Left forelimb (tissue), 1 donor: Measurements from ENCODE around the gene SMYD3.
"Not testable (repeated sequence)": the region's sequence is repeated elsewhere in the genome, so short reads cannot be mapped to it uniquely, and the experiment has no call there.

Experiments used
- DNase-seq: peaks from one replicate; pipeline ENCODE4 v3.0.0-alpha.2; 2018; ENCODE audit warnings: low spot score

SMYD3 gene

DNA sequence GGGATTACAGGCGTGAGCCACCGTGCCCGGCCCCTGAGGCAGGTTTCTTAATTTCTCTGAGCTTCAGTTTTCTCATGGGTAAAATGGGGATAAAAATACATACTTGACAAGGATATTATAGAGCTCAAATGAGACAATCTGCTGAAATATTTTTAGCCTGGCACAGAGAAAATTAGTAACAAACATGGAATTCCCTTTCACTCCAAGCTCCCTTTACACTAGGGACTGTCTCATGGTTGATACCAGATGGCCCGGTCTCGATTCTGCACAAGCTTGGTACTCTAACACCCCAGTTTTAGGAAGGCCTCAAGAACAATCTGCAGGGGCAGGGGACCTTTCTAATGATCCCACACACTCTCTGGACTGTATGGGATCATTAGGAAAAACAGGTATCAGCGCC, 671.7 kb downstream of the SMYD3 start:
- DNase-seq = no peak

DNA sequence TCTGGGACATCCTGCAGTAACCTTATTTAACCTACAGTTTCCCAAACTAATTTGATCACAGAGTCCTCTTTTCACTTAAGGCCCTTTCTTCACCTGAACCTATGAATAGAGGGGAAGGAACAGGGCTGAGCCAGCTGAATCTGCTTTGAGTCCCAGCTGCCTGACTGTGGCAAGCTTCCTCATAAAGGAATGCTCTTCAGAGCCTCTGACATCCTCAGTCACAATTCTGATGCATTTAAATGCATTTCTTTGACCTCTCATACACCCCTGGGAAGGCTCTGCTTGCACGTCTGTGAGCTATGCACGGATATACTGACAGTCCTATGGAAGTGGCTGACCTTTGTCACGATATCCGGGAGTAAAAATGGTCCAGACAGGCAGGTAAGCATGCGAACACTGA, 673.1 kb downstream of the SMYD3 start:
- DNase-seq = no peak

DNA sequence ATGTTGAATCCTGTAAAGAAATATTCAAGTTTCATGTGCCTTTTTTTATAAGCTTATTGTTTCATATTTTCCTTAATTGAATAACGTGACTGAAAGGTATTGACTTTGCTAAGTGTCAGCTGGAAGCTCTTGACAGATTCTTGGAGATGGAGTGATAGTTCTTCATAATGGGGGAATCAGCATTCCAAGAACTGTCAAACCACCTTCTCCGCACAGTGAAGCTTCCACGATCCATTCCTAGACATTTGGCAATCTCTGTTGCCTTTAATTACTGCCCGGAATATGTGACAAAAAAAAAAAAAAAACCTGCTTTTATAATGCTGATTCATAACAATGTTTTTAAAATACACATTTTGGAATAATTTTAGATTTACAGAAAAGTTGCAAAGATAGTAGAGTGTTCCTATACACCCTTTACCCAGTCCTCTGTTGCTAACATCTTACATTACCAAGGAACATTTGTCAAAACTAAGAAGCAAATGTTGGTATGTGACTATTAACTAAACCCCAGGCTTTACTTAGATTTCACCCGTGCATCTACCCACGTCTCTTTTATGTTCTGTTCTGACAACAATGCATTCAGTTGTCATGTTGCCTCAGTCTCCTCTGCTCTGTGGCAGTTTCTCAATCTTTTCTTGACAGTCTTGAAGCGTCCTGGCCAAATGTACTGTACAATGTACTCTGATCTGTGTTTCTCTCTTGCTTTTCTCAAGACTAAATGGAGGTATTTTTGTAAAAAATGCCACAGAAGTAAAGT, 674.1 kb downstream of the SMYD3 start:
- no peak for DNase-seq

DNA sequence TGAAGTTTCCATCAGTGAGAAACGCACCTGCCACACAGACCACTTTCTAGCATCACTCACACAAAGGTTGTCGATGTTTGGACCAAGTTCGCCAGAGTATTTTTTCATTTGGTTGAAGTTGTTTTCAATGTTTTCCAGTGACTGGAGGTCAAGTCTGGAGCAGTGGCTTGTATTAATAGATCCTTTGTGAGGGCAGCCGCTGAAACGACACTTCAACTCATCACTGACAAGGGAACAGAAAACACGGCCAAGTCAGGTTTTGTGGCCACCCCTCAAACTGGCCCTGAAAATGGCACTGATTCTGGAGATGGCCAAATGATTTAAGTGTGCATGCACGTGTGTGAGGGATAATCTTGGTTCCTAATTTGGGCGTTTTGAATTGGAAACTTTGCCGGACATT, 675.6 kb downstream of the SMYD3 start:
- no peak for DNase-seq

DNA sequence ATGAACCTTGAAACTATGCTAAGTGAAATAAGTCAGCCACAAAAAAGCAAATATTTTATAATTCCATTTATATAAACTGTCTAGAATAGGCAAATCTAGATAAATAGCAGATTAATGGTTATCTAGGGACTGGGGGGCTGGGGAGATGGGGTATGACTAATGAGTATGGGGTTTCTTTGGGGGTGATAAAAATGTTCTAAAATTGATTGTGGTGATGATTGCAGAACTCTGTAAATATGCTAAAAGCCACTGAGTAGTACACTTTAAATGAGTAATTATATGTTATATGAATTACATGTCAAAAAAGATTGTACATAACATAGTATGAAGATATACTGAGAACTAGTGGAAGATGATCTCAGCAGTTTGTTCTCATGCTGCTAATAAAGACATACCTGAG, 677.3 kb downstream of the SMYD3 start:
- DNase-seq = no peak

DNA sequence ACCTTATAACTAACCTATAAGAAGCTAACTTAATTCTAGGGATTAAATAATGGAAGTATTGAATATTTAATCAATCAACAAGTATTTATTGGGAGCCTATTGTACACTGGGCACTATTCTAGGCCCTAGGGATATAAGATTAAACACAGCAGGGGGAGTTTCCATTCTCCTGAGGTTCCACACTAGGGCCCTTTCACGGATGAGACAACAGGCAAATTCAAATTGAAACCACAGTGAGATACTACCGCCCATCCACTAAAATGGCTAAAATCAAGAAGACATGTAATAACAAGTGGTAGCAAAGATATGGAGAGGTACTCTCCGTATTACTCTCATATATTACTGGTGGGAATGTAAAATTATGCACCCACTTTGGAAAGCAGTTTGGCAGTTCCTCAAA, 677.9 kb downstream of the SMYD3 start:
- no peak for DNase-seq

DNA sequence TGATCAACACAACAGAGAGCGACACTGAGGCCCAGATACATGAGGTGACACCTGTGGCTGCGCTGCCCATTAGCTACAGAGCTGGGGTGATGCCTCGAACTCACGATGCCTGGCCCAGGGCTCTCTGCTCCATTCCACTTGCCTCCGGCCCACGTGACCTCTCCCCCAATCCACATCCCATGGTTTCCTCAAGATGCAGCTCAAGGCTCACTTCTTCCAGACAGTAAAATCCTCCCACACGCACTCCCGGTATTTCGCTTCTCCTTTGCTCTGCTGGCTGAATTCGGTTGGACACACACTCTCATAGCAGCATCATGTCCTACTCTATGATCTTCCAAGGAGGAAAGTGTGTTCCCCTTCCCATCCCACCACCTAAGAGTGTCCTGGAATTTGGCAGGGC, 679.8 kb downstream of the SMYD3 start:
- DNase-seq = no peak

DNA sequence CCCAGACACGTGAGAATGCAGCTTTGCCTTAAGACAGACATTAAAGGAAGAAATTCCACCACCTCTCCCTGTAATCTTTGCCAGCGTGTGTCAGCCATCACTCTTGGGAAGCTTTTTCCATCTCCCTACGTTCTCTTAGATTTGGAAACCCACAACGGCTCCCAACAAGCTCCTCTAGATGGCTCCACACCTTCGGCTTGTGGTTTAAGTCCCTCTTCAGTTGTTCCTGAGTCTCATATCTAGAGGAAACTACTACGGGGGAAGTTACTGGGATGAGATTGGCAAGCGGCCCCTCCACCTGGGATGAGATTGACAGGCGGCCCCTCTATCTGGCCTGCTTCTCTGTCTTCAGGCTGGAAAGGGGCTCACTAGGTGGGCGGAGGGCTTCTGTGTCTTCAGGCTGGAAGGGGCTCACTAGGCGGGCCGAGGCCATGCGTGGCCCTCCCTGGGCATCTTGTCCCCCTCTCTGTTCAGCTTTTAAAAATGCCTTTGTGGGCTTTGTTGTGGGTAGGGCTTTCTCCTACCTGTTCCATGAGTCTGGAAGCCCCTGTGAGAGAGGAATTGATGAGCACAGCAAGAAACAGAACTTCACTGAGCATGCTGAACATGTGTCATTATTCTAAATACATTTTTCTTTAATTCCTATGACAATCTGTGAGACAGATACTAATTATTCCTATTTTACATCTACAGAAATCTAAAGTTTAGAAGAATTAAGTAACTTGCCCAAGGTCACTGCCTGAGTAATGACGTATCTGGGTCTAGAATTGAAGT, 681.8 kb downstream of the SMYD3 start:
- DNase-seq = no peak

DNA sequence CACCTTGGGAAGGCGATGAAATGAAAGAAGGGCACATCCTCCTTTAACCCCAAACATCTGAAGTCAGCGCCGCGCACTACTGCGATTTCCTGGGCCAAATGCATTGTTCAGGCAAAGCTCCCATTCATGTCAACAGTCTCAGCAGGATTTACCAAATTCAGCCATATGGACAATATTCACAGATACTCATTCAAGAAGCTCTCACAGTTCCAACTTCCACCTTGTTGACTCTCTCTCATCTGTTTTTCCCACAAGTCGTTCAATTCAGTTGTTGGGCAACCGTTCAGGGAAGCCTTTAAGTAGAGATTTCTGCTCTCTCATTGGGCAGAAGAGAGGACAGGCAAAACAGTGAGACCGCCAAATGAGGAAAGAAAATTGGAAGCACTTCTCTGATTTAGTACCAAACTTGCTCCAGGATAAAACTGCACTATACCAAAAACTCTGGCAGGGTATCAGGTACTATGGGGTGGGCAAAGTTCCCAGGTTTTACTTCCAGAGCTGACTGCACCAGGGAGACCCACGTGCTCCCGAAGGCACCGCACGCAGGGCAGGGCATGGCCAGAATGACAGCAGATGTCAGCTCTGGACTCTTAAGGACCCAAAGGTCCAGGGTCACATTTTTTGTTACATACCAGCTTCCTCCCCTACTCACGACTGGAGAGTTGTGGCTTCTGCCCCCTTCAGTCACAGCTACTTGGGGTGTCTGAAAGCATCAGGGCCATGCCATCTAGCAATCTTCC, 683.5 kb downstream of the SMYD3 start:
- no peak for DNase-seq

DNA sequence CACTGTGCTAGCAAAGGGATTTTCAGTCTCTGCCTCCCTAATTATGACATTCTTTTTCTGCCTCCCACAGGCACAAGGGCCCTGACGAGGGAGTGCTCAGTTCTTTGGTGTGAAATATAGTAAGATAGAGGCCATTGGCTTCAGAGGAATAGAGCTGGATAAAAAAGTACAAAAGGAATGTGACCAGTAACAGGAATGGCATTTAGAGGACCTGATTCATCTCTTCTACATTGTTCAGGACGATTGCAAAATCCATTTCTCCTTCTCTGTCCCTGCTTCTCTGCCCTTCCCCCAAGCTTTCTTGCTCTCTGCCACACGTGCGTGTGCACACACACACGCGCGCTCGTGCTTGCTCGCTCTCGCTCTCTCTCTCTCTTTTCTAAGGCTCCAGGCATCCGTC, 684.1 kb downstream of the SMYD3 start:
- no peak for DNase-seq

DNA sequence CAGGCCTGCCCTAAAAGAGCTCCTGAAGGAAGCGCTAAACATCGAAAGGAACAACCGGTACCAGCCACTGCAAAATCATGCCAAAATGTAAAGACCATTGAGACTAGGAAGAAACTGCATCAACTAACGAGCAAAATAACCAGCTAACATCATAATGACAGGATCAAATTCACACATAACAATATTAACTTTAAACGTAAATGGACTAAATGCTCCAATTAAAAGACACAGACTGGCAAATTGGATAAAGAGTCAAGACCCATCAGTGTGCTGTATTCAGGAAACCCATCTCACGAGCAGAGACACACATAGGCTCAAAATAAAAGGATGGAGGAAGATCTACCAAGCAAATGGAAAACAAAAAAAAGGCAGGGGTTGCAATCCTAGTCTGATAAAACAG, 688.7 kb downstream of the SMYD3 start:
- not testable (repeated sequence) for DNase-seq

DNA sequence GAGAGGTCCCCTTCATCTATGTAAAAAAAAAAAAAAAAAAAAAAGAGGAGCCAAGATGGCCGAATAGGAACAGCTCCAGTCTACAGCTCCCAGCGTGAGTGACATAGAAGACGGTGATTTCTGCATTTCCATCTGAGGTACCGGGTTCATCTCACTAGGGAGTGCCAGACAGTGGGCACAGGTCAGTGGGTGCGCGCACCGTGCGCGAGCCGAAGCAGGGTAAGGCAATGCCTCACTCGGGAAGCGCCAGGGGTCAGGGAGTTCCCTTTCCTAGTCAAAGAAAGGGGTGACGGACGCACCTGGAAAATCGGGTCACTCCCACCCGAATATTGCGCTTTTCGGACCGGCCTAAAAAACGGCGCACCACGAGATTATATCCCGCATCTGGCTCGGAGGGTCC, 690.6 kb downstream of the SMYD3 start:
- not testable (repeated sequence) for DNase-seq

DNA sequence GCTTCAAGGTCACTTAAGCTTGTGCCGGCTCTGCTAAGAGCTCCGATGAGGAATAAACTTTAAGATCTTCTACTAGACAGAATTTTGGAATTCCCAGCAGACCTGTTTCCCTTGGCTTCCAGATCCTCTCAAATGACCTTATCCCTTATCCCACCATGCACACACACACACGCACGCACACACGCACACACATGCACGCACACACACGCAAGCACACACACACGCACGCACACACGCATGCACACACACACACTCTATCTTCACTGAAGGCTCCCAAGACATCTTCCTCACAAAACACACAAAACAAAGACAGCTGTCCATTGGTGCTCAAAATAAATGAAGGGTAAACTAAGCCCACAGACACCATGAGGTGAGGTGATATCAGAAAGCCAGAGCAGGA, 692.4 kb downstream of the SMYD3 start:
- DNase-seq = no peak

DNA sequence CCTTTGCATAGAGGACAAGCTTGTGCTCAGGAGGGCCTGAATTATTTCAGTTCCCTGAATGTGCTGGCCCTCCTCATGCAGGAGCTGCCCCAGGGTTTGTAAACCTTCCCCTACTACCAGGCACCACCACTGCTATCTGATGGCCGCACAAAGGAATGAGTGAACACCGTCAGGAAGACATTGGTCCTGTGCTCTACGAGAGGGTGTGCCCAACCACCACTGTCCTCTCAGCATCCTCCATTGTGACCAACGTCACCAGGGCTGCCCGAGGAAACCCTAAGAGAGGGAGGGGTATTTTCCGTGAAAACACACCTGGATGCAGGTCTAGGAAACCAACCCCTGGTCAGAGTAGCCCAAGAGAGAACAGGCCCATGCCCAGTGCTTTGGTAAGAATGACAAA, 694.8 kb downstream of the SMYD3 start:
- DNase-seq = no peak

DNA sequence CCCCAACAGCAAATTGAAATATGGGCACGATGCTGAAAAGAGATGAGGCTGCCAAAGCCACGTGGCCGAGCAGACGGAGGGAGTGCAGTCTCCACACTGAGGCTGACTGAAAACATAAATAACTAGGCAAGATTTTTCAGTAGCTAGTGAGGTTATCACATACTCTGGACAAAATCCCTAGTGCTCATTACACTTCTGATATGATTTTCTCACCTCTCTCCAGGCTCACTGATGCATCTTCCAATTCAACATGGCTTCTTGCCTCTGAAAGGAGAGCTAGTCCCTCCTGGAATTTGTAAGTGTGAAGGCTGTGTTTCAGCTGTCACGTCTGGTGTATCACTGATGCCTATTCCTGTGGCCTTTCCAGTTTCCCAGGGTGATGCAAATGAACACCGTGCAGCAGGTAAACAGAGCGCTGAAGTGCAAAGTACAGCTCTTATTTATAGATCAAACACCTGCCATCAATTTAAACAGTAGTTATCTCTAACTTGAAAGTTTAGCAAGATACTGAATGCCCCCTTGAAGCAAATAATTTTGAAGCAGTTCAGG, 696.2 kb downstream of the SMYD3 start:
- no peak for DNase-seq

DNA sequence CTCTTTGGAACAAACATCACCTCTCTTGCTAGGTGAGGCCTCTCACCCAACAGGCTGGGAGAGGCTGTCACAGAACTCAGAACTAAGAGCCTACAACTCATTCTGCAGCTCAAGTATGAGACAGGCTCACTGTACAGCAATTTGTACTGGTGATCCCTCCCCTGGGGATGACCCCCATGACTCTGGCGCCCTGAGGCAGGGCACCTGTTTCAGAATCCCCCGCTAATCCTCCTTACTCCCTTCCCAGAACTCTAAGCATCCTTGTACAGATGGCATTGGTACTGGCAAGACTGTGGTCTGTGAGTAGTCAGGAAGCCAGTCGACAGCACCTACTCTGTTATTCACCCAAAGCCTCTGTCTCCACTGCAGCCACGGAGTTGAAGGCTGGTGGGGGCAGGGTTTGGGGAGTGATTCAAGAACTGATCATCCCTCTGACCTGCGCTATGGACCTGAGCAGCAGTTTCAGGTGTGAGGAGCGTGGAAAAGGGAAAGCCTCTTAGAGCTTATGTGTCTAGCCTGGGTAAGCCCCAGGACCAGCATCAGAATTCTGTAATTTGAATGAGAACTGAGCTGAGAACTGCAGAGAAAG, 696.8 kb downstream of the SMYD3 start:
- DNase-seq = no peak

DNA sequence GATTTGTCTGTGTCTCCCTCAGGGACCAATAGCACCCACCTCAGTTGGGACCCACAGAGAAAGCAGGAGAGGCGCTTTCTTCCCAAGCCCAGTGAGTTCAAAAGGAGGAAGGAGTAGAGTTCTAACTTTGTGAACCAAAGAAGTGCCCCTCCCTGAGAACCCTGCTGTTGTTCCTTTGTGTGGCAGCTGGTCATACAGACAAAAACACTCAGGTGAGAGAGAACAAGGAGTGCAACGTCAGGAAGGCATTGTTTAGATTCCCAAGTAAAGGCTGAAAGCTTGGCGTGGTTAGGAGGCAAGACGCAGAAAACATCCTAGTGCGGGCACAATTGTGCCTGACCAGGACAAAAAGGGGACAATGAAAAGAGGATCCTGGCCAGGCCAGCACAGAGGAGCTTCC, 697.7 kb downstream of the SMYD3 start:
- DNase-seq = no peak

DNA sequence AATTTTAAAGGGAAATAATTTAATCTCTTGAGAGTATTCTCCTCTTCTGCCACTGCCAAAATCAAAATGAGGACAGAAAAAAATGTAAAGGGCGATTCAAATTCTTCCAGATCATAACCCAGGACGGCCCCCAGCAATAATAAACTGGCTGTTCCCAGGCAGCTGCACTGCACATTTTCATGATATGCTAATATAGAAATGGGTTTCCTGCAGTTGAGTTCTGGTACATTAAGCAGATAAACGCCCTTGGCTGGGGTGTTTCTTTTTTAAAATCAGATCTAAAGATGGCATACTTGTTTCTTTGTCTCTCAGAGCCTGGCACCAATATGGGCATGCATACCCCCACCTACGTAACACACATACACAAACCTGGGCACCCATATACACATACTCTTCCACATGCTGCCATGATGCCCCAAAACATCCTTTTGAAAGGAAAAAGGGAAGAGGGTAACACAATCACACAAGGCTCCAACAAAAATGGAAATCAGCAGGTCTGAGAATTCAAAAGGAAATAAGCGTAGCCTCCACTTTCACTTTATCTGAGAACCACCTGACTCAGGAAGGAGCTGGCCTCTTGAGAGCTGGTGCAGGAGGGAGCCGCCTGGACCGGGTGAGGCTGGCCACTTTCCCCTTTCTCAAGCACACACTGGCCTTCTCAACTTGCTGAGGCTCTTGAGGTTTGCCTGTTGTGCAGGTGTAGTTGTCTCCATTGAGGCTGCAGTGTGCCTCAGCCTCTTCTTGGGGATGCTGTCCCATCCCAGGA, 698.9 kb downstream of the SMYD3 start:
- no peak for DNase-seq

DNA sequence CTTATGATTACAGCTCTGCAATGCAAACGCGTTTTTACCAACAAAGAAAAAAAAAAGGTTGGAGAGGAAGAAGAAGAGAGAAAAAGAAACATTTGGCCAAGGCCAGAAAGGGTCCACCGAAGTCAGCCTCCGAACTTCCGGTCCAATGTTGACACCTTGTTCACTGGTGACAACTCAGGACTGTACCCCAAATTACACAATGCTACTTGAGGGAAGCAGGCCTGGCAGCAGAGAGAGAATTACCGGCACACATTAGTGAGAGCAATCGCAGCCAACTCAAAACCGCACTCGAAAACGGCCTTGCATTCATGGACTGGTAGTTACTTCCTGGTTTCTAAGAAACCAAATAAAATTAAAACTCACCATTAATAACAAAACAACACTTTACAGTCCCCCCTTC, 699.8 kb downstream of the SMYD3 start:
- no peak for DNase-seq

DNA sequence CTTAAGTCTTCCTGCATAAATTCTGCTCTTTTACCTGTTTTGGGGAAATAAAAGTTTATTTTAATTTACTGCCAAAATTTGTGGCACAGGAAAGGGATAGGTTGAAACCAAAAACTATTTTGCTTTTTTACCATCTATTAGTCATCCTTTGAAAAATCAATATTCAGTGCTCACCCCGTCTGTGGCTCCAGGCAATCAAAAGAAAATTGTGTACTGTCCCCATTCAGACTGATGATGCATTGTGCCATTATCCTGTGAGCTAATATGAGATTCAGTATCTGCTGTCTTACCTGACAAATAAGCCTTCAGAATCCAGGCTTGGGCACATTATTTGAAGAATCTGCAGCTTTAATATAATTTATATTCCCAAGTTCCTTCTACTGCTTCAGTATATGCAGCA, 701.5 kb downstream of the SMYD3 start:
- DNase-seq = no peak

DNA sequence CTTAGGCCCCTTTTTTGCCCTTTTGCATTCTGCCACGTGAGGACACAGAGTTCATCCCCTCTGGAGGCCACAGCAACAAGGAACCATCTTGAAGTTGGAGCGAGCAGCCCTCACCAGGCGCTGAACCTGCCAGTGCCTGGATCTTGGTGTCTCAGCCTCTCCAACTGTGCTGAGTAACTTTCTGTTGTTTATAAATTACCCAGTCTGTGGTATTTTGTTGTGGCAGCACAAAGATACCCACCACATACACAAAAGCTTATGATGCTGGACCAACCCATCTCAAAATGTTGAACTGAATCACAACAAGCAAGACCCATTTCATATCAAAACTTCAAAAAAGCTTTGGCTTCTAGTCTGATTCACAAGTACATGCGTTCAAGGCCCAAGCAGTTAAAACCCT, 702.4 kb downstream of the SMYD3 start:
- no peak for DNase-seq

DNA sequence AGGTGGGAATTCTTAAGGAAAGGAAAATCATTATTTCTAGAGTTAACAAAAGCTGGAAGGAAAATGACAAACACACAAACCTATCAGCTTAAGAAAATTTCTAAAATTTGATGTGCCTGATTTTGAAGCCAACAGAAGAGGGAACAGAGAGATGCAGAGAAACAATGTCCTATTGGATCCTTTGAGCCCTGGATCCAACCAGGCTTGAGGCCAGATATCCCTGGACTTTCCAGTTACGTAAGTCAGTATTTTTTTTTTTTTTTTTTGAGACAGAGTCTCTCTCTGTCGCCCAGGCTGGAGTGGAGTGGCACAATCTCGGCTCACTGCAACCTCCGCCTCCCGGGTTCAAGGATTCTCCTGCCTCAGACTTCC, 703.4 kb downstream of the SMYD3 start:
- DNase-seq = no peak
